Ureter (tissue), 1 donor: Measurements from ENCODE around the gene TOMM22. TPM values are rescaled to one million over a fixed set of nuclear protein-coding genes. Genes with fewer than 3 reads are reported as not detected.

Source experiments
- DNase-seq: peaks from one replicate; pipeline ENCODE4 v3.0.0-alpha.2; 2020; ENCODE audit warnings: low spot score
- total RNA-seq: library from RNA; stranded (reverse); gene quantifications from one replicate; pipeline ENCODE4 v1.2.4, GENCODE V29; 2023
- donor health status: DM: yes; HTN: yes; CAD: no.

TOMM22 gene
- total RNA-seq, 1 donor from 2014 or later: 76.8 TPM

- DNase-seq: no peak
These were observed 52.1 kb downstream of the TOMM22 start for GRCh38 chr22:38733724-38734381.

GRCh38 chr22:38734421-38735100 lies 52.8 kb downstream of the TOMM22 start:
- DNase-seq: no peak

Other genes with a start within 250 kb of the TOMM22 start
- not detected for gene KCNJ4, start 226.8 kb upstream of the TOMM22 start, total RNA-seq
- gene KDELR3, start 213.9 kb upstream of the TOMM22 start, total RNA-seq: 7.5 TPM
- gene DDX17, start 175.6 kb upstream of the TOMM22 start, total RNA-seq: 593 TPM
- gene DMC1, start 111.8 kb upstream of the TOMM22 start, total RNA-seq: 2.2 TPM
- gene FAM227A, start 25.6 kb upstream of the TOMM22 start, total RNA-seq: 6.1 TPM
- 47.0 TPM for gene CBY1, start 25.3 kb upstream of the TOMM22 start, total RNA-seq
- gene JOSD1, start 19.0 kb downstream of the TOMM22 start, total RNA-seq: 39.7 TPM
- 72.0 TPM for gene GTPBP1, start 24.0 kb downstream of the TOMM22 start, total RNA-seq
- 186 TPM for gene SUN2, start 74.0 kb downstream of the TOMM22 start, total RNA-seq
- 27.3 TPM for gene DNAL4, start 112.2 kb downstream of the TOMM22 start, total RNA-seq
- gene NPTXR, start 162.1 kb downstream of the TOMM22 start, total RNA-seq: 27.0 TPM
- gene CBX6, start 190.3 kb downstream of the TOMM22 start, total RNA-seq: 93.8 TPM